Measurements from ENCODE around the gene POLN. TPM values are rescaled to one million over a fixed set of nuclear protein-coding genes. Genes with fewer than 3 reads are reported as not detected.

Gene POLN
- polyA plus RNA-seq, 2 of the 4 experiments (the other 2 are of a cell fraction) = 2.4 to 2.9 TPM

- CTCF ChIA-PET = interaction anchor here (0.6 to 4.9 kb wide), 3 partner anchors 10 to 398 kb away, joined by 3 to 43 read pairs (median 26); no protein-coding TSS in a partner anchor
- Histone ChIP-seq H3K4me1 (0 out of 3 replicates have a peak, but pooled peaks cover 3% of the 10 kb centered on the region), H3K4me2 (no peak overlapping the region), H3K4me3 (no peak overlapping the region), H3K27ac (no peak overlapping the region), H3K9me3 (no peaks in the 10 kb centered on the region)
- DNase-seq (ENCODE audit: low read depth in 1 of 2, low spot score in 1 of 2) = no peak
- TF ChIP-seq GATA3 (IDR thresholded peaks at IDR 0.05; ENCODE audit: borderline replicate concordance) (no peak), BHLHE40 (IDR thresholded peaks at IDR 0.05; ENCODE audit: low read depth, low read length) (no peak), SMC3 (IDR thresholded peaks at IDR 0.05) (no peak), HOXA7 (CRISPR knock-in tag; IDR thresholded peaks at IDR 0.05) (no peak), NR3C1 (IDR thresholded peaks at IDR 0.05) (no peak), CHD4 (IDR thresholded peaks at IDR 0.05; ENCODE audit: borderline replicate concordance) (no peak), CTCF (IDR thresholded peaks at IDR 0.05) (no peak), HEYL (CRISPR knock-in tag; IDR thresholded peaks at IDR 0.05) (no peak), EP300 (IDR thresholded peaks at IDR 0.05) (no peak), EHF (CRISPR knock-in tag; IDR thresholded peaks at IDR 0.05) (no peak), FOSB (CRISPR knock-in tag; IDR thresholded peaks at IDR 0.05) (no peak), EHMT2 (IDR thresholded peaks at IDR 0.05; ENCODE audit: low read depth) (no peak), FOXS1 (CRISPR knock-in tag; IDR thresholded peaks at IDR 0.05) (no peak), KDM1A (IDR thresholded peaks at IDR 0.05; ENCODE audit: low read depth) (no peak), CBX2 (IDR thresholded peaks at IDR 0.05; ENCODE audit: borderline replicate concordance, low read depth) (no peak), ELK1 (IDR thresholded peaks at IDR 0.05; ENCODE audit: low read depth, low read length) (no peak)
- 100% methylated on average over 1 of the region's 1 CpG for WGBS (ENCODE audit: missing lambda C conversion rate)
- POLR2A ChIA-PET = no interaction called here
- FAIRE-seq = no peak
- no peak for ATAC-seq
Observed at GRCh38 chr4:2218436-2218835, 23.5 kb downstream of the POLN start.

- no peak overlapping the region for H3K27ac ChIP-seq
- ChIA-PET POLR2A (no interaction called here), CTCF (interaction anchor here (1.2 to 3.6 kb wide), 2 partner anchors 9 to 25 kb away, joined by 3 to 26 read pairs; partner anchors contain the start of genes HAUS3 and POLN)
- H3K9me3 ChIP-seq = no peaks in the 10 kb centered on the region
- WGBS (ENCODE audit: missing lambda C conversion rate) = 58% methylated on average over 3 of the region's 3 CpGs
- ATAC-seq (no peak), DNase-seq (ENCODE audit: low read depth in 1 of 2, low spot score in 1 of 2) (no peak), FAIRE-seq (no peak)
- TF ChIP-seq REST (IDR thresholded peaks at IDR 0.05) (no peak), TP53 (CRISPR knock-in tag; IDR thresholded peaks at IDR 0.05) (no peak), MYC (IDR thresholded peaks at IDR 0.05; ENCODE audit: borderline replicate concordance, low read length) (no peak), FOXS1 (CRISPR knock-in tag; IDR thresholded peaks at IDR 0.05) (no peak), ZC3H11A (IDR thresholded peaks at IDR 0.05) (no peak), HEYL (CRISPR knock-in tag; IDR thresholded peaks at IDR 0.05) (no peak), ZNF302 (CRISPR knock-in tag; IDR thresholded peaks at IDR 0.05) (no peak), RCOR1 (IDR thresholded peaks at IDR 0.05; ENCODE audit: low read depth, low read length) (no peak), RARB (CRISPR knock-in tag; IDR thresholded peaks at IDR 0.05) (no peak), ATOH8 (CRISPR knock-in tag; IDR thresholded peaks at IDR 0.05; ENCODE audit: low read depth) (no peak), RAD21 (conservative IDR thresholded peaks at IDR 0.05 in 1 of 2, IDR thresholded peaks at IDR 0.05 in 1 of 2) (no peak), BHLHE40 (IDR thresholded peaks at IDR 0.05; ENCODE audit: low read depth, low read length) (no peak), ESRRA (IDR thresholded peaks at IDR 0.05; ENCODE audit: borderline replicate concordance, low read length) (no peak), HOXB13 (CRISPR knock-in tag; IDR thresholded peaks at IDR 0.05; ENCODE audit: low read depth) (no peak), CEBPB (IDR thresholded peaks at IDR 0.05) (no peak), KDM5A (IDR thresholded peaks at IDR 0.05) (no peak)
- H3K4me2 ChIP-seq = no peak overlapping the region
- no peak overlapping the region for H3K4me3 ChIP-seq
- 0 out of 3 replicates have a peak, but pooled peaks cover 3% of the 10 kb centered on the region for H3K4me1 ChIP-seq
Observed at GRCh38 chr4:2217726-2218125, 24.2 kb downstream of the POLN start.
